Endothelial cell of umbilical vein (primary cell): Measurements from ENCODE around the gene HOXD8. TPM values are rescaled to one million over a fixed set of nuclear protein-coding genes. Genes with fewer than 3 reads are reported as not detected.
A peak's percentile ranks its signal among the peaks of the same experiment; 100 is the strongest.

Experiments
- BruUV-seq: library from RNA; stranded (reverse); fragments of 400-500 nt; replicated peaks from 2 replicates; lab custom pipeline; 2021; lab: Mats Ljungman, UMichigan
- CTCF ChIA-PET: fragments of 300-600, 350-600 bp; sonication (Branson Sonifier 250); formaldehyde crosslinking; loops from one replicate; lab custom pipeline; 2021; ENCODE audit warnings: antibody characterized with exemption, inconsistent platforms; lab: Charles Lee
- POLR2A ChIA-PET: fragments of 300-600, 350-600 bp; sonication (Branson Sonifier 250); formaldehyde crosslinking; loops from one replicate; lab custom pipeline; 2021; ENCODE audit warnings: antibody characterized with exemption, inconsistent platforms; lab: Charles Lee
- DNase-seq: peaks from one replicate; pipeline ENCODE4 v3.0.0-alpha.2; 2011; ENCODE audit warnings: low read depth, low spot score
- FAIRE-seq: peaks from 2 replicates; lab custom pipeline; 2011; peaks lifted over from hg19 to GRCh38; lab: Jason Lieb, UNC
- H2AFZ ChIP-seq: 2 replicates; pipeline ENCODE4 v1.6.0; 2012; ENCODE audit warnings: low read depth, low read length, control low read depth, inconsistent platforms
- H3K27ac ChIP-seq: 2 replicates; pipeline ENCODE4 v1.5.1; 2011; ENCODE audit warnings: low read depth, mild to moderate bottlenecking, control low read depth, low read length, moderate library complexity; ENCODE audit not compliant: insufficient read depth
- H3K27me3 ChIP-seq, 2 experiments: 2 replicates each; pipeline versions ENCODE4 v1.6.0 to v1.6.1; 2011; ENCODE audit warnings: low read length in 2 of 2, mixed read lengths in 1 of 2; ENCODE audit not compliant: control insufficient read depth in 2 of 2, insufficient read depth in 2 of 2
- H3K36me3 ChIP-seq, 2 experiments: 2 replicates in 1 of 2; 3 replicates in 1 of 2; pipeline ENCODE4 v1.5.1; 2011; ENCODE audit warnings: low read length in 2 of 2, mild to moderate bottlenecking in 1 of 2, moderate library complexity in 1 of 2; ENCODE audit not compliant: control insufficient read depth in 2 of 2, insufficient read depth in 2 of 2; ENCODE audit errors: extremely low read depth in 1 of 2
- H3K4me1 ChIP-seq: 3 replicates; pipeline ENCODE4 v1.5.1; 2011; ENCODE audit warnings: mild to moderate bottlenecking, low read length; ENCODE audit not compliant: control insufficient read depth, insufficient read depth; ENCODE audit errors: extremely low read depth
- H3K4me2 ChIP-seq: 2 replicates; pipeline ENCODE4 v1.6.1; 2011; ENCODE audit warnings: low read length, control low read depth, mixed read lengths; ENCODE audit not compliant: insufficient read depth
- H3K4me3 ChIP-seq, 3 experiments: fragments of 200-600 bp in 1 of 3; sonication (generic), shearing (Covaris generic) in 1 of 3; replicated peaks in 1 of 3; 2 replicates each; pipeline ENCODE4 v1.5.1; 2011 to 2016; ENCODE audit warnings: control low read depth in 3 of 3, low read length in 3 of 3, mild to moderate bottlenecking in 2 of 3, inconsistent platforms in 1 of 3, low read depth in 1 of 3, moderate library complexity in 1 of 3; ENCODE audit not compliant: insufficient read depth in 1 of 3
- H3K79me2 ChIP-seq: 2 replicates; pipeline ENCODE4 v1.6.0; 2012; ENCODE audit warnings: low read length, inconsistent platforms; ENCODE audit not compliant: control insufficient read depth, insufficient read depth
- H3K9ac ChIP-seq: replicated peaks from 2 replicates; pipeline ENCODE3; 2011; ENCODE audit warnings: low read length, control low read depth; ENCODE audit not compliant: insufficient read depth; ENCODE audit errors: extremely low read depth
- H3K9me1 ChIP-seq: replicated peaks from 3 replicates; pipeline ENCODE4 v1.6.0; 2011; ENCODE audit warnings: mild to moderate bottlenecking, low read length; ENCODE audit not compliant: control insufficient read depth, insufficient read depth; ENCODE audit errors: extremely low read depth
- H3K9me3 ChIP-seq: replicated peaks from 2 replicates; pipeline ENCODE4 v1.5.1; 2012; ENCODE audit warnings: low read length, inconsistent platforms; ENCODE audit not compliant: control insufficient read depth, insufficient read depth
- H4K20me1 ChIP-seq: replicated peaks from 2 replicates; pipeline ENCODE3; 2011; ENCODE audit warnings: mild to moderate bottlenecking, low read length; ENCODE audit not compliant: control insufficient read depth, insufficient read depth; ENCODE audit errors: extremely low read depth
- CTCF ChIP-seq, 2 donors: IDR thresholded peaks; 1 replicate in 1 of 2; 2 replicates in 1 of 2; pipeline ENCODE4 v1.5.1; 2011; ENCODE audit warnings: low read length in 2 of 2, mild to moderate bottlenecking in 2 of 2, moderate library complexity in 2 of 2, control low read depth in 1 of 2, inconsistent platforms in 1 of 2, low read depth in 1 of 2; ENCODE audit not compliant: insufficient read depth in 1 of 2; ENCODE audit errors: extremely low read depth in 1 of 2
- JUN ChIP-seq: IDR thresholded peaks from 2 replicates; pipeline ENCODE4 v1.6.1; 2011; ENCODE audit warnings: borderline replicate concordance, low read depth; ENCODE audit not compliant: insufficient read length, insufficient read depth
- MYC ChIP-seq: IDR thresholded peaks from one replicate; pipeline ENCODE4 v1.6.1; 2011; ENCODE audit warnings: mild to moderate bottlenecking, low read depth, low read length
- POLR2A ChIP-seq: IDR thresholded peaks from 2 replicates; pipeline ENCODE4 v1.6.1; 2012; ENCODE audit warnings: low read depth, mild to moderate bottlenecking, control low read depth, low read length
- POLR2AphosphoS5 ChIP-seq: IDR thresholded peaks from 2 replicates; pipeline ENCODE4 v1.6.1; 2012; ENCODE audit warnings: low read depth, mild to moderate bottlenecking, control low read depth, low read length, moderate library complexity; ENCODE audit not compliant: insufficient read depth
- dilution Hi-C: fragments of 300-500 bp; cut with MboI; formaldehyde crosslinking; loops from one replicate; pipeline ENCODE4 v1.15.0; 2019; ENCODE audit warnings: low sequenced_read_pairs; ENCODE audit not compliant: extremely low pct_ligation_motif_present
- intact Hi-C: fragments of 100-400 bp; cut with micrococcal nuclease; formaldehyde crosslinking; loops from one replicate; pipeline ENCODE4 v1.10.0; 2022
- polyA plus RNA-seq, 4 experiments: library from polyadenylated mRNA; depleted of rRNA in 3 of 4; stranded (reverse) in 3 of 4; unstranded in 1 of 4; fragments of >200 nt; gene quantifications; 2 replicates each; pipeline versions ENCODE4 v1.2.1 to v1.2.3, GENCODE V29; 2011 to 2012; ENCODE audit warnings: missing spikeins in 1 of 4
- total RNA-seq: library from RNA; stranded (reverse); gene quantifications from 2 replicates; pipeline ENCODE4 v1.2.3, GENCODE V29; 2021

Gene HOXD8
- total and polyA plus RNA-seq, 2 donors (not counting 3 experiments of a cell fraction or from before 2014, with no cell fraction given): 6.4 to 15.6 TPM

GRCh38 chr2:176164611-176165369 lies 35.3 kb downstream of the HOXD8 start:
- no peaks in the 10 kb centered on the region for H3K9me3 ChIP-seq
- H3K27me3 ChIP-seq: peaks cover 5 to 15% of the 10 kb centered on the region in 2 experiments
- POLR2A ChIA-PET: no interaction called here
- BruUV-seq: no TSS peak
- no peak overlapping the region for H2AFZ ChIP-seq
- dilution Hi-C loops: no loop called here
- CTCF ChIA-PET: interaction anchor here (1.0 kb wide), 3 partner anchors 23 to 390 kb away, joined by 3 to 4 read pairs (median 4); partner anchors contain the start of gene HOXD1
- no peaks in the 10 kb centered on the region for H3K36me3 ChIP-seq
- H3K9ac ChIP-seq: no peak overlapping the region
- FAIRE-seq (no peak), DNase-seq (peak; percentile 36)
- TF ChIP-seq POLR2AphosphoS5: no peak
- no peak for TF ChIP-seq CTCF (IDR thresholded peaks at IDR 0.05; ENCODE audit: extremely low read depth in 1 of 2, insufficient read depth in 1 of 2, low read depth in 1 of 2, low read length in 2 of 2)
- no peak for TF ChIP-seq MYC
- no peak for TF ChIP-seq JUN
- no peak for TF ChIP-seq POLR2A
- H3K4me2 ChIP-seq: peak overlapping the region; percentile 73
- no peaks in the 10 kb centered on the region for H3K79me2 ChIP-seq
- H3K4me3 ChIP-seq: peak overlapping the region in 2 of 3 experiments; percentile 1 to 37
- no peaks in the 10 kb centered on the region for H3K9me1 ChIP-seq
- H4K20me1 ChIP-seq: no peaks in the 10 kb centered on the region
- no peak overlapping the region for H3K27ac ChIP-seq
- H3K4me1 ChIP-seq: peaks cover 3% of the 10 kb centered on the region
- intact Hi-C loops: no loop called here
